HL-60/S4 treated with phorbol 12-myristate 13-acetate at 8.2 ng/mL for 4 days and 3 days (cell line): Measurements from ENCODE around the gene DNAJC4.

ENCODE experiments used
- in situ Hi-C: fragments of 300-500 bp; cut with MboI; formaldehyde crosslinking; loops from 2 replicates; pipeline ENCODE4 v1.15.0; 2022; ENCODE audit warnings: low sequenced_read_pairs

The DNAJC4 gene

DNA sequence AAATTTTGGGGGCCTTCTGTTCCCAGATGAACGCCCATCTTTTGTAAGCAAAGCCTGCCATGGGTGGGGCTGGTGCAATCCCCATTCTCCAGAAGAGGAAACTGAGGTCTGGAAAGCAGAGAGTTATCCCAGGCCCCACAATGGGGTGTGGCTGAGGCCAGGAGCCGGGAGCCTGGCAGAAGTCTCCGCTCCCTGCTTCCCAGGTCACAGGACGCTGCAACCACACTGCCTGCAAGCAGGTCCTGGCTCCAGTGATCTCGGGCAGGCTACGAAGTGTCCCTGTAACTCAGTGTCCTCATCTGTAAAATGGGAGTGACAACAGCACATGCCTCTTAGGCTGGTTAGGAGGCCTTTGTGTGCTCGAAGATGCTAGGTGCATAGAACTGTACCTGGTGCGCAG lies 22.7 kb downstream of the DNAJC4 start:
- in situ Hi-C loops: no loop called here

DNA sequence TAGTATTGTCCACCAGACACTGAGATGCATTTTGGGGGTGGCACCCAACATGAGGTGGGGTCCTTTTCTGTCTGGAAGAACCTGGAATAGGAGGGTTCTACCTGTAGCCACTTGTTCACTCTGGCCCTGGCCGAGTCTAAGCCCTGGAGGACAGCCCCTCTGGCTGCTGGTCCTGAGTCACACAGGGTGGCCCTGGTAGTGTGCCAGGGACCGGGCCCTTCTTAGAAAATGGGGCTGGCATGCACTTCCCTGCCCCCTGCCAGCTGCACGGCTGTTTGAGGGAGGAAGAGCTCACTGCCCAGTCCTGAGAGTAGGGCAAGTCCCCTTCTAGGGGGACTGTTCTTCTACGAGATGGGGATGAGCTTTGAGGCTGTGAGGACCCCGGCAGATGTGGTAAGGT lies 23.1 kb downstream of the DNAJC4 start:
- in situ Hi-C loops: no loop called here

DNA sequence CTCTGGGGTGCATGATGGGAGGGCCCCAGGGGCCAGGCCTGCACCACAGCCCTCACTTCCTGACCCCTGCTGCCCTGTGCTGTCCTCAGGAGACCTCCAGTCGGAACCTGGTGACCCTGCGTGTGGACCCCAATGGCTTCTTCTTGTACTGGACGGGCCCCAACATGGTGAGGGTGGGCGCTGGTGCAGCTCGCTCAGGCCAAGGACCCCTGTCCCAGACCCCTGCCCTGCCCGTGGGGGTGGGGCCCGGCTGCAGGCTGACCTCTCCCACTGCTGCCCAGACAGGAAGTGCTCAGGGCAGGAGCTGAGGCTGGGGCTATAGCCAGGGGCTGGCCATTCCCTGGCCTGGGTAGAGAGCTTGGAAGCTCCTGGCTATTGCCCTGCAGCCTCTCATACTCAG lies 24.0 kb downstream of the DNAJC4 start:
- in situ Hi-C loops: no loop called here

DNA sequence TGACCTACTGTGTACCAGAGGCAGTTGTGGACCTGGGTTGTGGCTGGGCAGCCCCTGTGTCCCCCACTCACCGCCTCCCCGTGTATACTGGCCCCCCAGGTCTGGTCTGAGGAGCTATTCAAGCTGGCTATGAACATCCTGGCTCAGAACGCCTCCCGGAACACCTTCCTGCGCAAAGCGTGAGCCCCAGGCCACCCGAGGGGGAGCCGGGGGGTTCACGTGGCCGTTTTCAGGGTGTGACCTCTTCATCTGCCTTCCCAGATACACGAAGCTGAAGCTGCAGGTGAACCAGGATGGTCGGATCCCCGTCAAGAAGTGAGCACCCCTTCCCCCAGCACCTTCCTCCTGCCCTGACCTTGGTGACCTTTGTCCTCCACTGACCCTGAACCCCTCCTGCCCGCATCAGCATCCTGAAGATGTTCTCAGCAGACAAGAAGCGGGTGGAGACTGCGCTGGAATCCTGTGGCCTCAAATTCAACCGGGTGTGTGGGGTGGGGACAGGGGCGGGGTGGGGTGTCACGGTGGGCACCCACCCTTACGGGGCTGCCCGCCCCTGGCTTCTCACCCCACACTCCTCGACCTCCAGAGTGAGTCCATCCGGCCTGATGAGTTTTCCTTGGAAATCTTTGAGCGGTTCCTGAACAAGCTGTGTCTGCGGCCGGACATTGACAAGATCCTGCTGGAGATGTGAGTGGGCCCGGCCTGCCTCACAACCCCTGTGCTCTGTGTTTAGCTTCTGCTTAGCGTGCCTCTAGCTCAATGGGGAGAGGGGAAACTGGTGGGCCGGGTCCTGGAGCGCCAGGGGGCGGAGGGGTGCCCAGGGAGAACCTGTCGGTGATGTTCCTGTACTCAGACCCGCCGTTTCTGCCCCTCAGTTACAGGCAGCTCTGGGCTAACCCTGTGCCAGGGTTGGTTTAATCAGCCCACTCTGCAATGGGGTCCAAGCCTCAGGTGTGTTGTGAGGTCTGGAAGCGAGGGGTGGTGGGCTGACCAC lies 25.1 kb downstream of the DNAJC4 start:
- in situ Hi-C loops: no loop called here

DNA sequence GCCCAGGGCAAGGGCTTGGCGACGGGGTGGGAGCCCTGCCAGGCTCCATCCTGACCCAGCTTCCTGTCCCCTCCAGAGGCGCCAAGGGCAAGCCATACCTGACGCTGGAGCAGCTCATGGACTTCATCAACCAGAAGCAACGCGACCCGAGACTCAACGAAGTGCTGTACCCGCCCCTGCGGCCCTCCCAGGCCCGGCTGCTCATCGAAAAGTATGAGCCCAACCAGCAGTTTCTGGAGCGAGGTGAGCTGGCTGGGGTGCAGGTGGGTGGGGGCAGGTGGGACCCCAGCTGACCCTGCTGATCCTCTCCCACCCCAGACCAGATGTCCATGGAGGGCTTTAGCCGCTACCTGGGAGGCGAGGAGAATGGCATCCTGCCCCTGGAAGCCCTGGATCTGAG lies 26.0 kb downstream of the DNAJC4 start:
- in situ Hi-C loops: no loop called here

DNA sequence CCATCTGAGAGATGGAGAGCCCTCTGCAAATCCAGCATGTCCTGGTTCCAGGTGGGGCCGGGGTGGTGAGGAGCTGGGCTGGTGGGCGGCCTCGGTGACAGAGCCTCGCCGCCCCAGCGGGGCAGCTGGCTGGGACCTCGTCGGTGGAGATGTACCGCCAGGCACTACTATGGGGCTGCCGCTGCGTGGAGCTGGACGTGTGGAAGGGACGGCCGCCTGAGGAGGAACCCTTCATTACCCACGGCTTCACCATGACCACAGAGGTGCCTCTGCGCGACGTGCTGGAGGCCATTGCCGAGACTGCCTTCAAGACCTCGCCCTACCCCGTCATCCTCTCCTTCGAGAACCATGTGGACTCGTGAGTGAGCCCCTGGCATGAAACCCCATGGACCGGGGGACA lies 28.0 kb downstream of the DNAJC4 start:
- in situ Hi-C loops: no loop called here

DNA sequence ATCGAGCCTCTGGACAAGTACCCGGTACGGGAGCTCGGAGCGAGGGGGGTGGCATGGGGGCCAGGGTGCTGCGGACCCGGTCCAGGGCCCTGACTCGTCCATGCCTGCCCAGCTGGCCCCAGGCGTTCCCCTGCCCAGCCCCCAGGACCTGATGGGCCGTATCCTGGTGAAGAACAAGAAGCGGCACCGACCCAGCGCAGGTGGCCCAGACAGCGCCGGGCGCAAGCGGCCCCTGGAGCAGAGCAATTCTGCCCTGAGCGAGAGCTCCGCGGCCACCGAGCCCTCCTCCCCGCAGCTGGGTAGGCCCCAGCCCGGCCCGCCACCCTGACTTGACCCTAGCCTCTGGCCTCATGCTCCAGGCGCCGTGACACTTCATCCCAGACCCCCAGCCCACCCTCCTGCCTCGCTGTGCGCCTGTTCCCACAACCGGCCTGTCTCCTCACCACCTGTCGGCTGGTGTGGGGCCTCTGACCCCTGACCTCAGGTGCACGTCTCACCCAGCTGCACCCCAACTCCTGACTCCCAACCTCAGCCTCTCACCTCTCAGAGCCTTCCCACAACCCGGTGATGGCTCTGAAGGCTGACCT lies 28.7 kb downstream of the DNAJC4 start:
- in situ Hi-C loops: no loop called here

DNA sequence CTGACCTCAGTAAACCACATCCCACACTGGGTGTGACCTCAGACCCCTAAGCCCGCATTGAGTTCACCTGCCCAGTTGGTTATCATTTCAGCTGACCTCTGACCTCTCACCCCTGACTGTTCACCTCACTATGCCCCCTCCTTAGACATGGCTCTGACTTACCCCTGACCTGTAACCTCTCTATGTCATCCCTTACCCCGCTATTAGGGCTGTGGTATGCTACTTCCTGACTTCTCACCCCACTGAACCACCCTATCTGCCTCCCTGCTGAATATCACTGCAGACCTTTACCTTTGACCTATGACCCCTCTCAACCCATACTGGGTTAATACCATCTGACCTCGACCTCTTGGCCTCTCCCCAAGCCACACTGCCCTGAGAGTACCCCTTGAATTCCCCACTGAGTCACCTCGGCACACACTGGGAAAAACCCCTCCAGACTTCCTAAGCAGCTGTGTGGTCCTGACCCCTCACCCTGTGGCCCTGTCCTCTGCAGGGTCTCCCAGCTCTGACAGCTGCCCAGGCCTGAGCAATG lies 29.3 kb downstream of the DNAJC4 start:
- in situ Hi-C loops: no loop called here

DNA sequence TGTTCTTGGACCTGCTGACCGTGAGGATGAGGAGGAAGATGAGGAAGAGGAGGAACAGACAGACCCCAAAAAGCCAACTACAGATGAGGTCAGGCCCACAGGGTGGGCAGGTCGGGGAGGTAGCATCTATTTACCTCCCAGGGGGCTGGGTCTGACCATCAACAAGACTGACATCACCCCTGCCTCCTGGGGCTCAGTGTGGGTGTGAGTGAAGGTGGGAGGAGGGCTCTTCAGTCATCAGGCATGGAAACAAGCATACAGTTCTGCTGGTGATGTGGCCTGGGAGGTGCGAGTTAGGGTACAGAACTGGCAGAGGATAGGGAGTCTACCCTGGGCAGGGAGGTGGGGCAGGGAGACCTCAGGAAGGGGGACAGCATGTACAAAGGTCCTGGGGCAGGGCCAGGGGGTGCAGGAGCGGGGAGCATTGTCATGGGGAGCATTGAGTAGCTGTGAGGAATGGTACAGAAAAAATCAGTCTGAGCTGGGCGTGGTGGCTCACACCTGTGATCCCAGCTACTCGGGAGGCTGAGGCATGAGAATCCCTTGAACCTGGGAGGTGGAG lies 29.9 kb downstream of the DNAJC4 start:
- in situ Hi-C loops: no loop called here

DNA sequence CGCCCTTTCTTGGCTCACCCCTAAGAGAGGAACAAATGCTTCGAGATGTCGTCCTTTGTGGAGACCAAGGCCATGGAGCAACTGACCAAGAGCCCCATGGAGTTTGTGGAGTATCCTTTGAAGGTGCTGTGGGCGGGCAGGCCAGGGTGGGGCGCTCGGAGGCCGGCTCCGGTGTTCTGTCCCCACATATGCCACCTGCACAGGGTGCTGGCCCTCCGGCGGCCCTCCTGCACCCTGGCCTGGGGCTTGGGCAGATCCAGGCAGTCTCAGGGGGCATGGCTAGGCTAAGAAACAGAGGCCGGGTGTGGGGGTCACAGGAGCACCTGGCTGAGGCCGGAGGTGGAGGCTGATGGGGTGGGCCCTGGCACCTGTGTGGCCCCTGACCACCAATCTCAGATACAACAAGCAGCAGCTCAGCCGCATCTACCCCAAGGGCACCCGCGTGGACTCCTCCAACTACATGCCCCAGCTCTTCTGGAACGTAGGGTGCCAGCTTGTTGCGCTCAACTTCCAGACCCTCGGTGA lies 31.3 kb downstream of the DNAJC4 start:
- in situ Hi-C loops: no loop called here

DNA sequence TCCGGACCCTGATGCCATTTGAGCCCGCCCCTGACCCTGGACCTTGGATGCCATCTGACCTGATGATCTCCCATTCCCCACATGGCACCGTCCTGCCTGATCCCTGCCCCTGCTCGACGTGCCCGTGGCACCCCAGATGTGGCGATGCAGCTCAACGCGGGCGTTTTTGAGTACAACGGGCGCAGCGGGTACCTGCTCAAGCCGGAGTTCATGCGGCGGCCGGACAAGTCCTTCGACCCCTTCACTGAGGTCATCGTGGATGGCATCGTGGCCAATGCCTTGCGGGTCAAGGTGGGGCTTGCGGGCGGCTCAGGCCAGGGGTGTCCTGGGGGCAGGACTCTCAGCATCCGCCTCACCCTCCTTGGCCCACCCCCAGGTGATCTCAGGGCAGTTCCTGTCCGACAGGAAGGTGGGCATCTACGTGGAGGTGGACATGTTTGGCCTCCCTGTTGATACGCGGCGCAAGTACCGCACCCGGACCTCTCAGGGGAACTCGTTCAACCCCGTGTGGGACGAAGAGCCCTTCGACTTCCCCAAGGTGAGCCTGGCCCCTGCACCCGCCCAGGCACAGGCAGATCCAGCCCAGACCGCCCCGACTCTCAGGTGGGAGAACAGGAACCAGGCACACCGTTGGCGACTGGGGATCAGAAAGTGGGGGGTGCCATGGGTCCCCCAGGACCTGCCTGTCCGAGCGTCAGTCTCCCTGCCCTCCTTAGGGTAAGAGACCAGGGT lies 32.1 kb downstream of the DNAJC4 start:
- in situ Hi-C loops: no loop called here

DNA sequence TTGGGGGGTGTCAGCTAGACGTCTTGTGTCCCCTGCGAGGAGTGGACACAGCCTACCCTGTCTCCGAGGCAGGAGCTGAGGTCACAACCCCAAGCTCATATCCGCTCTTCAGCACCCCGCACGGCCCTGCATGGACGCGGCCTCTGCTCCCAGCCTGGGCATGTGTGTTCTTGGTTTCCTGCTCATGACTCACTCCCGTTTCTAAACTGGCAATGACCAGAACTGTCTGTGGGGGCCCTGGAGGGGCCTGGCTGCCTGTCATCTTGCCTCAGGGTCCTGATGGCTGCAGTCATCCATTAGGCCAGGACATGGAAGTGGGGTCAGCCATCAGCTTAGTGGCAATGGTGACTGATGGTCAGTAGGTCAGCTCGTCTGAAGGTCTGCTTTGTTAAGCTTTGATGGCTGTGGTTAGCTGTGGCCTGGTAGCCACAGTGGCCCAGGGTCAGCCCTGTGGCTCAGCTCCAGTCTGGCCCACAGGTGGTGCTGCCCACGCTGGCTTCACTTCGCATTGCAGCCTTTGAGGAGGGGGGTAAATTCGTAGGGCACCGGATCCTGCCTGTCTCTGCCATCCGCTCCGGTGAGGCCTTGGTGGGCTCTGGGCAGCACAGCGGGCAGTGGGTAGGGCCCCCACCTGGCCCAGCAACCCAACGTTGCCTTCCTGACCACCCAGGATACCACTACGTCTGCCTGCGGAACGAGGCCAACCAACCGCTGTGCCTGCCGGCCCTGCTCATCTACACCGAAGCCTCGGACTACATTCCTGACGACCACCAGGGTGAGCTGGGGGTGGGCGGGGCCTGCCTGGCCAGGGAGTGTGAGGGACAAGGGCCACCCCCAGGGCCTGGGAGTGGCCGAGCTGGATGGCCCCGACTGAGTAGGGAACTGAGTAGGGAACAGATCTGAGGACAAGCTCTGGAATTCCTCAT lies 32.9 kb downstream of the DNAJC4 start:
- in situ Hi-C loops: no loop called here

DNA sequence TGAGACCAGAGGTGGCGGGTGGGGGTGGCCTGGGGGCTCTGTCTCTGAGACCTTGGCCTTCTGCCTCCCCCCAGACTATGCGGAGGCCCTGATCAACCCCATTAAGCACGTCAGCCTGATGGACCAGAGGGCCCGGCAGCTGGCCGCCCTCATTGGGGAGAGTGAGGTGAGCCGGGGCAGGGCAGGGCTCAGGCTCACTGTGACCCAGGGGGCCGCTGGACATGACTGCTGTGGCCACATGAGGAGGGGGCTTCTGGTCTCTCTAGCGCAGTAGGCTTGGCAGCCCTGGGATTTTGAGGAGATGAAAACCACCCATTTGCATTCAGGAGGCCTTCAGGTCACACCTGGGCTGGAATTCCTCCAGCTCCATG lies 33.6 kb downstream of the DNAJC4 start:
- in situ Hi-C loops: no loop called here

DNA sequence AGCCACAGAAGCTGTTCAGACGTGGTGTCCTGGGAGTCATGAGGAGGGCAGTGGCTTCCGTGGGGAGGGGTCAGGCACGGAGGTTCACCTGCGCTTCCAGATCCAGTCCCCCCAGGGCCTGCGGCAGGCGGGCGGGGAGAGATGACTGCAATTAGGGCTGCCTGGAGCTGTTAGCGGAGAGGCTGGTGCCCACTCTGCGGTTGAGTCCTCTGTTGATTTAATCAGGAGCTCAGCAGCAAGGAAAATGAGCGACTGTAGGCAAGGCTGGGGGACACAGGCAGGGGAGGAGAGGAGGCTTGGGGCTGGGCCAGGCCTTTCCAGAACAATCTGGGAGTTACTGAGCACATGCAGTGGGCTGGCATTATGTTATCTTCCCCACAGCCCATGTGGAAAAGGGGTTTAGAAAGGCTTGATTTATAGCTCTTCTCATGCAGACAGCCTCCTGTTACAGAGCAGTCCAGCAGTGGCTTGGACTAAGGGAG lies 34.1 kb downstream of the DNAJC4 start:
- in situ Hi-C loops: no loop called here

DNA sequence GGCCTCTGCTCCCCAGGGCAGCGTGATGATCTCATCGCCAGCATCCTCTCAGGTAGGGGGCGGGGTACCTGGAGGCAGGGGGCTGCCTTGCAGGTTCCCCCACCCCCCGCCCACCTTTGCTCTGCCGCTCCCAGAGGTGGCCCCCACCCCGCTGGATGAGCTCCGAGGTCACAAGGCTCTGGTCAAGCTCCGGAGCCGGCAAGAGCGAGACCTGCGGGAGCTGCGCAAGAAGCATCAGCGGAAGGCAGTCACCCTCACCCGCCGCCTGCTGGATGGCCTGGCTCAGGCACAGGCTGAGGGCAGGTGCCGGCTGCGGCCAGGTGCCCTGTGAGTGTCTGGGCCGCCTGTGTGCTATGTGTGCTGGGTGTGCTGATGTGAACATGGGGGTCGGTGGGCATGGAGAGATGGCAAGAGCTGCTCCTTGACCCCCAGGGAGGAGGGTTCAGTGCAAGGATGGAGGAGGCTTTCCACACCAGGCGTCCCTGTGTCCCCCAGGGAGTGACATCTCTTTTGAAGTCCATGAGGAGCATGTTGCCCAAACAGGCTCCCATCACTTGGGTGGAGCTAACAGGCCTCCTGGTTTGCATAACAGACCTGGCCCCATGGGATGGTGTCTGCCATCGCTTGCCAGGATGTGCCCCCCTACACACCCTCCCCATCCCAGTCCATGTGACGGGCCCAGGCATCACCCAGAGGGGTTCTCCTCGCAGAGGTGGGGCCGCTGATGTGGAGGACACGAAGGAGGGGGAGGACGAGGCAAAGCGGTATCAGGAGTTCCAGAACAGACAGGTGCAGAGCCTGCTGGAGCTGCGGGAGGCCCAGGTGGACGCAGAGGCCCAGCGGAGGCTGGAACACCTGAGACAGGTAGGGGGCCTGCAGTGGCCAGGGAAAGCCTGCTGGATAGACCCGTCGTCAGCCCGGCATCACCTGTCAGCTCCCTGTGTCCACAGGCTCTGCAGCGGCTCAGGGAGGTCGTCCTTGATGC lies 35.1 kb downstream of the DNAJC4 start:
- in situ Hi-C loops: no loop called here

DNA sequence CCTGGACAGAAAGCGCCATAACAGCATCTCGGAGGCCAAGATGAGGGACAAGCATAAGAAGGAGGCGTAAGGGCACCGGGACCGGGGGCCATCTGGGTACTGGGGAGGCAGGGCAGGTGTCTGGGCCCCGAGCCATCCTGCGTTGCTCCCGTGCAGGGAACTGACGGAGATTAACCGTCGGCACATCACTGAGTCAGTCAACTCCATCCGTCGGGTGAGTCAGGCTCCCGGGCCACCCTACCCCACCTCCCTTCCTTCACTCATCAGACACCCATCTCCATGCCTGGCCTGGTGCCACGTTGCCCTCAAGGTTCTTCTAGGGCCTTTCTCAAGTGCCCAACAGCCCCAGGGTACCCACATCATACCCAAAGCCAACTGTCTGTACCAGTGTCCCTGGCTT lies 36.0 kb downstream of the DNAJC4 start:
- in situ Hi-C loops: no loop called here

DNA sequence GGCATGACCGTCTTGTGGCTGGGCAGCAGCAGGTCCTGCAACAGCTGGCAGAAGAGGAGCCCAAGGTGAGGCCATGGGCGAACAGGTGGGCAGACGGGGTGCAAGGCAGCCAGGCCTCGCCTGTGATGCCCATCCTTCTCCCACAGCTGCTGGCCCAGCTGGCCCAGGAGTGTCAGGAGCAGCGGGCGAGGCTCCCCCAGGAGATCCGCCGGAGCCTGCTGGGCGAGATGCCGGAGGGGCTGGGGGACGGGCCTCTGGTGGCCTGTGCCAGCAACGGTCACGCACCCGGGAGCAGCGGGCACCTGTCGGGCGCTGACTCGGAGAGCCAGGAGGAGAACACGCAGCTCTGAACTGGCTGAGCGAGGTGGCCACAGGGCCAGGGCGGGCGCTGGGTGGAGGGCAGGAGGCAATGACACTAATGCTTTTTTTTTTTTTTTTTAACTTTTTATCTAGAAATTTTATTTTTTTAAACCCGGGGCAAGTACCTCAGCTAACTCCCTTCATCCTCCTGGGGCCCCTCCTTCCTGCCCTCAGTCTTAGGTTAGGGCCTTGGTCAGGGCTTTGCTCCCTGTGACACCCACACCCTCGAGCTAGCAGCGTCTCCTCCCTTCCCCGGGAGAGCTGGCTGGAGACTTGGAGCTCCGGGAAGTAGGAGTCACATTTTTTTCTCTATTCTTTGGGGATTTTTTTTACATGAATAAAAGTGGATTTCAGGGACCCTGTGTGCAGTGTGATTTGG lies 37.0 kb downstream of the DNAJC4 start:
- in situ Hi-C loops: no loop called here
